Activated gamma-delta T cell (primary cell): Measurements from ENCODE around the gene CHRNG.
"Not testable (repeated sequence)": the region's sequence is repeated elsewhere in the genome, so short reads cannot be mapped to it uniquely, and the experiment has no call there.

Source experiments
- DNase-seq: peaks from one replicate; lab custom pipeline; 2025; lab: John Stamatoyannopoulos, UW

Gene CHRNG

GRCh38 chr2:232527905-232528470 lies 11.5 kb upstream of the CHRNG start:
- DNase-seq = no peak

- DNase-seq = no peak
Observed at GRCh38 chr2:232528746-232529460, 10.6 kb upstream of the CHRNG start.

GRCh38 chr2:232529806-232530547 lies 9.5 kb upstream of the CHRNG start:
- DNase-seq = no peak

GRCh38 chr2:232530626-232531260 lies 8.7 kb upstream of the CHRNG start:
- no peak for DNase-seq

- no peak for DNase-seq
Observed at GRCh38 chr2:232532419-232532818, 7.1 kb upstream of the CHRNG start.

- not testable (repeated sequence) for DNase-seq
Observed at GRCh38 chr2:232532821-232533220, 6.7 kb upstream of the CHRNG start.

GRCh38 chr2:232533944-232534710 lies 5.4 kb upstream of the CHRNG start:
- DNase-seq = no peak

- no peak for DNase-seq
Observed at GRCh38 chr2:232534940-232535651, 4.4 kb upstream of the CHRNG start.

- DNase-seq = no peak
Observed at GRCh38 chr2:232535761-232536530, 3.5 kb upstream of the CHRNG start.

- DNase-seq = no peak
Observed at GRCh38 chr2:232537079-232537478, 2.4 kb upstream of the CHRNG start.

- DNase-seq = no peak
Observed at GRCh38 chr2:232537499-232537898, 2.0 kb upstream of the CHRNG start.

- no peak for DNase-seq
Observed at GRCh38 chr2:232538671-232539070, 821 bp upstream of the CHRNG start.

- no peak for DNase-seq
Observed at GRCh38 chr2:232540441-232541041, 1.0 kb downstream of the CHRNG start.

GRCh38 chr2:232541195-232541960 lies 1.9 kb downstream of the CHRNG start:
- DNase-seq = no peak

GRCh38 chr2:232541961-232542714 lies 2.6 kb downstream of the CHRNG start:
- no peak for DNase-seq

- no peak for DNase-seq
Observed at GRCh38 chr2:232542715-232543467, 3.4 kb downstream of the CHRNG start.

GRCh38 chr2:232543491-232543890 lies 4.0 kb downstream of the CHRNG start:
- DNase-seq = no peak
